ENCODE data around the gene B3GAT3. TPM values are rescaled to one million over a fixed set of nuclear protein-coding genes. Genes with fewer than 3 reads are reported as not detected.

The B3GAT3 gene
- polyA plus RNA-seq, 3 donors: 18.5 to 44.9 (median 19.0) TPM

DNA sequence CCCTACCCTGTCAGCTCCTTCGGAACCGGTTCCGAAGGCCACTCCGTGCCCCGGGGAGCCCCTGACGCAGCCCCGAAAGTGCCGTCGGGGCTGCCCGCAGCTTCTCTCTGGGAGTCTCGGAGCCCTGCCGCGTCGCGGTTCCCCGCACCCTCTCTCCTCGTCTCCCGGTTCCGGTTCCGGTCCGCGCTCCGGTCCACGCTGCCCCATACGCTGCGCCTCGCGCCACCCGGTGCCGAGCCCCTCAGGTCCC, 20.7 kb downstream of the B3GAT3 start:
- peaks cover 42% of the 10 kb centered on the region for H4K20me1 ChIP-seq (ENCODE audit: insufficient read depth, low read length)
- H3K36me3 ChIP-seq (replicated peaks in 1 of 2; ENCODE audit: control insufficient read depth in 1 of 2, insufficient read depth in 2 of 2, low read length in 2 of 2): peaks cover 44 to 53% of the 10 kb centered on the region in 2 donors
- H3K27me3 Mint-ChIP-seq (ENCODE audit: low read depth in 3 of 3): no peaks in the 10 kb centered on the region
- peak overlapping the region; percentile 92 to 96 for H3K4me3 Mint-ChIP-seq
- peaks cover 51% of the 10 kb centered on the region for H3K4me1 Mint-ChIP-seq
- peak in 2 of 3 donors; percentile 28 to 45 for DNase-seq
- H3K9ac ChIP-seq (ENCODE audit: insufficient read depth, low read length, poor library complexity, severe bottlenecking): peak overlapping the region; percentile 97
- peaks cover 61 to 65% of the 10 kb centered on the region in 2 donors for H3K36me3 Mint-ChIP-seq
- 0% methylated on average over 30 of the region's 30 CpGs for WGBS (ENCODE audit: insufficient coverage)
- no peaks in the 10 kb centered on the region for H3K27me3 ChIP-seq (ENCODE audit: control insufficient read depth in 2 of 2, insufficient read depth in 2 of 2, low read length in 2 of 2)
- peaks cover 39 to 49% of the 10 kb centered on the region in 2 donors for H3K4me1 ChIP-seq (ENCODE audit: control insufficient read depth in 1 of 2, insufficient read depth in 2 of 2, low read length in 2 of 2)
- TF ChIP-seq, protein P1, sequence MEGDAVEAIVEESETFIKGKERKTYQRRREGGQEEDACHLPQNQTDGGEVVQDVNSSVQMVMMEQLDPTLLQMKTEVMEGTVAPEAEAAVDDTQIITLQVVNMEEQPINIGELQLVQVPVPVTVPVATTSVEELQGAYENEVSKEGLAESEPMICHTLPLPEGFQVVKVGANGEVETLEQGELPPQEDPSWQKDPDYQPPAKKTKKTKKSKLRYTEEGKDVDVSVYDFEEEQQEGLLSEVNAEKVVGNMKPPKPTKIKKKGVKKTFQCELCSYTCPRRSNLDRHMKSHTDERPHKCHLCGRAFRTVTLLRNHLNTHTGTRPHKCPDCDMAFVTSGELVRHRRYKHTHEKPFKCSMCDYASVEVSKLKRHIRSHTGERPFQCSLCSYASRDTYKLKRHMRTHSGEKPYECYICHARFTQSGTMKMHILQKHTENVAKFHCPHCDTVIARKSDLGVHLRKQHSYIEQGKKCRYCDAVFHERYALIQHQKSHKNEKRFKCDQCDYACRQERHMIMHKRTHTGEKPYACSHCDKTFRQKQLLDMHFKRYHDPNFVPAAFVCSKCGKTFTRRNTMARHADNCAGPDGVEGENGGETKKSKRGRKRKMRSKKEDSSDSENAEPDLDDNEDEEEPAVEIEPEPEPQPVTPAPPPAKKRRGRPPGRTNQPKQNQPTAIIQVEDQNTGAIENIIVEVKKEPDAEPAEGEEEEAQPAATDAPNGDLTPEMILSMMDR (IDR thresholded peaks at IDR 0.05): no peak
- H3K79me2 ChIP-seq (ENCODE audit: insufficient read depth, low read length): peaks cover 43% of the 10 kb centered on the region
- H3K9me3 ChIP-seq (replicated peaks in 1 of 2; ENCODE audit: control insufficient read depth in 1 of 2, insufficient read depth in 1 of 2, low read length in 2 of 2): no peaks in the 10 kb centered on the region
- intact Hi-C loops (cut with micrococcal nuclease): loop anchor here in 1 of 2 donors (5.0 kb wide), 1 partner anchor 46 kb away; the partner anchor contains the start of gene GANAB
- H3K9me3 Mint-ChIP-seq: no peaks in the 10 kb centered on the region
- H3K4me3 ChIP-seq (replicated peaks in 1 of 3; ENCODE audit: low read depth in 2 of 3, low read length in 3 of 3): peak overlapping the region; percentile 81 to 98 (median 93)
- peak overlapping the region; percentile 82 to 91 (median 87) for H3K27ac Mint-ChIP-seq
- H3K4me2 ChIP-seq (replicated peaks; ENCODE audit: extremely low read depth, low read length, poor library complexity, severe bottlenecking): peak overlapping the region; percentile 98
- H3K27ac ChIP-seq (ENCODE audit: low read depth in 1 of 2, low read length in 2 of 2): peak overlapping the region; percentile 79 to 86
- peak overlapping the region; percentile 93 for H2AFZ ChIP-seq (ENCODE audit: insufficient read depth, low read depth, low read length, poor library complexity, severe bottlenecking)

DNA sequence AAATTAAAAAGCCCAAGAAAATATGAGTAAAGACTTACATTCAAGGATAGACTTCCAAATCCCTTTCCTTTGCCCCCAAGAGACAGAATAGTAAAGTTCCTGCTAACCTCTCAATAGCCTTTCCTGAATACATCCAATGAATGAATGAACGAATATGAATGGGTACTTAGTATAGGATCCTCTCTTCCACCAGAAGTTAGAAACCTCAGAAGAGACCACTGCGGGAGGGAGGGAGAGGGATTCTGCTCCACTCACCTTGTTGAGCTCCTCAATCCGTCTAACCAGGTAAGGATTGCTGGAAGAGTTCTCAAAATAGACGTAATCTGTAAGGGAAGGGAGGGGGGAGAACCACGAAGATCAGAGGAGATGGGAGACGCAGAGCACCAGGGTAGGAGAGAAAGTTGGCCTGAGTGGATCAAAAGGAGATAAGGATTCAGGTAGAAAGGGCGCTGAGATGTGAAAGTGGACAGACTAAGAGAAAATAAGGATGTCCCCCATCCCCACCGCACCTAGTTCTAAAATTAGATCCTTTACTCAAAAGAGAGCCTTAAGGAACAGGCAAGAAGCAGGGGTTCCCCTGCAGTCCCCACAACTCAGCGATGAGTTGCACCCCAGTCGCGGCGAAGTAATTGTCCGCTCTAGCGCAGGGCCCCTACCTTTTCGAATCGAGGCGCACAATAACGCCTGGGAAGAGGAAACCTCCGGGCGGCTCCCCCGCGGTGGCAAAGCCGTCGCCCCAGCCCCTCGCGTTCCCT, 21.2 kb downstream of the B3GAT3 start:
- H3K79me2 ChIP-seq (ENCODE audit: insufficient read depth, low read length): peaks cover 43% of the 10 kb centered on the region
- intact Hi-C loops (cut with micrococcal nuclease): loop anchor here in 1 of 2 donors (5.0 kb wide), 1 partner anchor 47 kb away; the partner anchor contains the start of gene GANAB
- DNase-seq: peak in 1 of 3 donors; percentile 10
- H3K27me3 ChIP-seq (ENCODE audit: control insufficient read depth in 2 of 2, insufficient read depth in 2 of 2, low read length in 2 of 2): no peaks in the 10 kb centered on the region
- TF ChIP-seq, protein P1 (IDR thresholded peaks at IDR 0.05): no peak
- peaks cover 39 to 49% of the 10 kb centered on the region in 2 donors for H3K4me1 ChIP-seq (ENCODE audit: control insufficient read depth in 1 of 2, insufficient read depth in 2 of 2, low read length in 2 of 2)
- H3K4me3 Mint-ChIP-seq: peak overlapping the region; percentile 92 to 96
- H3K4me1 Mint-ChIP-seq: peaks cover 51% of the 10 kb centered on the region
- H2AFZ ChIP-seq (ENCODE audit: insufficient read depth, low read depth, low read length, poor library complexity, severe bottlenecking): peak overlapping the region; percentile 93
- H3K9me3 Mint-ChIP-seq: no peaks in the 10 kb centered on the region
- H3K27ac Mint-ChIP-seq: peak overlapping the region; percentile 82 to 91 (median 87)
- H3K4me2 ChIP-seq (replicated peaks; ENCODE audit: extremely low read depth, low read length, poor library complexity, severe bottlenecking): peak overlapping the region; percentile 98
- H3K4me3 ChIP-seq (replicated peaks in 1 of 3; ENCODE audit: low read depth in 2 of 3, low read length in 3 of 3): peak overlapping the region; percentile 81 to 98 (median 93)
- H3K36me3 Mint-ChIP-seq: peaks cover 61 to 65% of the 10 kb centered on the region in 2 donors
- H3K36me3 ChIP-seq (replicated peaks in 1 of 2; ENCODE audit: control insufficient read depth in 1 of 2, insufficient read depth in 2 of 2, low read length in 2 of 2): peaks cover 44 to 53% of the 10 kb centered on the region in 2 donors
- 0% methylated on average over 22 of the region's 26 CpGs for WGBS (ENCODE audit: insufficient coverage)
- H3K27me3 Mint-ChIP-seq (ENCODE audit: low read depth in 3 of 3): no peaks in the 10 kb centered on the region
- H4K20me1 ChIP-seq (ENCODE audit: insufficient read depth, low read length): peaks cover 47% of the 10 kb centered on the region
- peak overlapping the region; percentile 79 to 86 for H3K27ac ChIP-seq (ENCODE audit: low read depth in 1 of 2, low read length in 2 of 2)
- no peaks in the 10 kb centered on the region for H3K9me3 ChIP-seq (replicated peaks in 1 of 2; ENCODE audit: control insufficient read depth in 1 of 2, insufficient read depth in 1 of 2, low read length in 2 of 2)
- H3K9ac ChIP-seq (ENCODE audit: insufficient read depth, low read length, poor library complexity, severe bottlenecking): peak overlapping the region; percentile 97

All from CD14-positive monocyte (primary cell).